HUES48 (cell line): ENCODE results near the gene PLK5.

Experiments used
- H3K27ac ChIP-seq: one replicate; pipeline ENCODE4 v1.7.0; 2013; ENCODE audit warnings: low read depth, low read length, inconsistent platforms
- H3K27me3 ChIP-seq: 2 replicates; pipeline ENCODE4 v1.6.1; 2013; ENCODE audit warnings: mild to moderate bottlenecking, low read length; ENCODE audit not compliant: control insufficient read depth, insufficient read depth
- H3K36me3 ChIP-seq: 2 replicates; pipeline ENCODE4 v1.6.1; 2013; ENCODE audit warnings: low read length; ENCODE audit not compliant: control insufficient read depth, insufficient read depth
- H3K4me1 ChIP-seq: 2 replicates; pipeline ENCODE4 v1.6.1; 2013; ENCODE audit warnings: mild to moderate bottlenecking, low read length; ENCODE audit not compliant: control insufficient read depth, insufficient read depth
- H3K4me3 ChIP-seq: 2 replicates; pipeline ENCODE4 v1.5.1; 2013; ENCODE audit warnings: mild to moderate bottlenecking, low read depth, low read length
- H3K9ac ChIP-seq: 2 replicates; pipeline ENCODE4 v1.6.1; 2013; ENCODE audit warnings: mild to moderate bottlenecking, low read depth, low read length, moderate library complexity
- H3K9me3 ChIP-seq: 2 replicates; pipeline ENCODE4 v1.6.1; 2013; ENCODE audit warnings: low read length; ENCODE audit not compliant: control insufficient read depth, insufficient read depth

PLK5 gene

DNA sequence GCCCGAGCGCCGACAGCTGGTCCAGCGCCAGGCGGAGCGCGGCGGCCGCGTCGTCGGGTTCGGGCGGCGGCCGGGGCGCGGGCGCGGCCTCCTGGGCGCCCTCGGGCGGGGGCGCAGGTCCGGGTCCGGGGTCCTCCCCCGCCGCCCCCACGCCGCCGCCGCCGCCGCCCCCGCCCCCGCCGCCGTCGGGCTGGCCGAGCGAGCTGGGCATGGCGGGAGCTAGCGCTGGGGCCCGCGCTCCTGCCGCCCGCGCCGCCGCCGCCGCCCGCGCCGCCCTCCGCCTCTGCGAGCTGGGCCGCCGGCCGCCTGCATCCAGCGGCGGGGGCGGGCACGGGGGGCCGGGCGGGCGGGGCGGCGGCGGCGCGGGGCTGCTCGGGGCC is 44.0 kb downstream of the PLK5 start:
- Histone ChIP-seq H3K4me3 (peak overlapping the region; percentile 91; the same call in 1 of the 2 replicates), H3K9me3 (no peaks in the 10 kb centered on the region), H3K36me3 (peaks cover 11% of the 10 kb centered on the region), H3K27ac (no peak overlapping the region), H3K4me1 (no peaks in the 10 kb centered on the region; the same call in 1 of the 2 replicates), H3K9ac (no peak overlapping the region), H3K27me3 (peaks cover 22% of the 10 kb centered on the region)

DNA sequence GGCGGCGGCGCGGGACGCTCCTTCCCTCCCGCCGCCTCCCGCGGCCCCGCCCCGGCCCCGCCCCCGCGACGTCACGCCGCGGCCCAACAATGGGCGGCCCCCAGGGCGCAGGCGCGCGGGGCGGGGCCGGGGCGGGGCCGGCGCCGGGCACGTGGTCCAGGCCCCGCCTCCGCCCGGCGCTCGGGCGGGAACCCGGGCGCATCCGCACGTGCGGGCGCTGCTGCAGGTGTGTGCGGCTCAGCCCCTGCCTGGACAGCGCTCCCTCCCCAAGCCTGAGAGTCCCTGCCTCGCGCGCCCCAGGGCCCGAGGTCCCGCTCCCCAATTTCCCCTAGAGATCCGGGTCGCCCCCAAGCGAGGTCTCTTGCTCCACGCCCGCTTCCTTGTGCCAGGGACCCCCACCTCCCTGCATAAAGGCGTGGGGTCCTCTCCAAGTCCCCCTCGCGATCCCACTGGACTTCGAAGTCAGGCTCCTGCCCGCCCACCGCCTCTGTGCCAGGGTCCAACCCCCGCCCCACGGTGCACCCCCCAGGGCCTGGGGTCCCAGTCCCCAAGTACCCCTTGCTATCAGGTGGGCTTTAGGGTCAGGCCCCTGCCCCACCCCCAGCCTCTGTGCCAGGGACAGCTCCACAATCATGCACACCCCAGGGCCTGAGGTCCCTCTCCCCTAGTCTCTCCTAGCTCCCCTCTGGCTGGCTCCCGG is 44.6 kb downstream of the PLK5 start, which contains the start of gene MEX3D:
TSS of gene MEX3D (minus strand) at position 6 of the 700 bp plus-strand sequence. CDS start 267 bp downstream, outside the sequence.
- H3K4me3 ChIP-seq: peak within 1 kb of the TSS; percentile 91
- H3K27ac ChIP-seq: peak within 1 kb of the TSS; percentile 97
- H3K27me3 ChIP-seq: peaks cover 22% of the 10 kb centered on the region
- peak within 1 kb of the TSS; percentile 98 for H3K9ac ChIP-seq
- peaks cover 6% of the 10 kb centered on the region for H3K36me3 ChIP-seq
- H3K4me1 ChIP-seq: no peaks in the 10 kb centered on the region; the same call in 1 of the 2 replicates
- H3K9me3 ChIP-seq: no peaks in the 10 kb centered on the region

DNA sequence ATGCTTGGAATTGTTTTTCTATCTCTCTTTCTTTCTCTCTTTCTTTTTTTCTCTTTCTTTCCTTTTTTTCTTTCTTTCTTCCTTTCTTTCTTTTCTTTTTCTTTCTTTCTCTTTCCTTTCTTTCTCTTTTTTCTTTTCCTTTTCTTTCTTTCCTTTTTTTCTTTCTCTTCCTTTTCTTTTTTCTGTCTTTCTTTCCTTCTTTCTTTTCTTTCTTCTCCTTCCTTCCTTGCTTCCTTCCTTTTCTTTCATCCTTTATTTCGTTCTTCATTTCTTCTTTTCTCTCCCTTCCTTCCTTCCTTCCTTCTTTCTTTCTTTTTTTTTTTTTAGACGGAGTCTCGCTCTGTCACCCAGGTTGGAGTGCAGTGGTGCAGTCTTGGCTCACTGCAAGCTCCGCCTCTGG is 46.1 kb downstream of the PLK5 start:
- Histone ChIP-seq H3K36me3 (0 out of 2 replicates have a peak, but pooled peaks cover under 1% of the 10 kb centered on the region), H3K27me3 (peaks cover 22% of the 10 kb centered on the region)

DNA sequence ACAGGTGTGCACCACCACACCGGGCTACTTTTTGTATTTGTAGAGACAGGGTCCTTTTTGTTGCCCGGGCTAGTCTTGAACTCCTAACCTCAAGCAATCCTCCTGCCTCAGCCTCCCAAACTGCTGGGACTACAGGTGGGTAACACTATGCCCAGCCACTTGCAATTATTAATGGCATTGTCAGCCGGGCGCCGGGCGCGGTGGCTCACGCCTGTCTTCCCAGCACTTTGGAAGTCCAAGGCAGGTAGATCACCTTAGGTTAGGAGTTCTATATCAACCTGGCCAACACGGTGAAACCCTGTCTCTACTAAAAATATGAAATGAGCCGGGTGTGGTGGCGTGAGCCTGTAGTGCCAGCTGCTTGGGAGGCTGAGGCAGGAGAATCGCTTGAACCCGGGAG is 47.0 kb downstream of the PLK5 start:
- H3K36me3 ChIP-seq: no peaks in the 10 kb centered on the region
- H3K27ac ChIP-seq: no peak overlapping the region
- peaks cover 22% of the 10 kb centered on the region for H3K27me3 ChIP-seq
- H3K4me3 ChIP-seq: no peak overlapping the region
- no peak overlapping the region for H3K9ac ChIP-seq
- H3K9me3 ChIP-seq: no peaks in the 10 kb centered on the region
- H3K4me1 ChIP-seq: no peaks in the 10 kb centered on the region; the same call in 1 of the 2 replicates

More for the DNA sequence above, 46.1 kb downstream of the PLK5 start:
- Histone ChIP-seq H3K9me3 (no peaks in the 10 kb centered on the region), H3K4me1 (no peaks in the 10 kb centered on the region; the same call in 1 of the 2 replicates), H3K27ac (no peak overlapping the region), H3K9ac (no peak overlapping the region), H3K4me3 (no peak overlapping the region)

DNA sequence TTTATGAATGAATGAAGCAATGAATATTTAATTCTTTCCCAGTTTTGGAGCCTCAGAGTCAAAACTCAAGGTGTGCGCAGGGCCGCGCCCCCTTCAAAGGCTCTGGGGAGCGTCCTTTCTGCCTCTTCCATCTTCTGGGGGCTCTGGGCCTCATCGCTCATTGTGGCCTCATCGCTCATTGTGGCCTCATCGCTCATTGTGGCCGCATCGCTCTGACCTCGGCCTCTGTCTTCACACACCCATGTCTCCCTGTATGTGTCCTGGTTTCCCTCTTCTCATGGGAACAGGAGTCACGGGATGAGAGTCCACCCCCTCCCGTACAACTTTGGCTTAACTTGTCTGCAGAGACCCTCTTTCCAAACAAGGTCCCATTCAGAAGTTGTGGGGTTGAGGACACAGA is 47.5 kb downstream of the PLK5 start:
- Histone ChIP-seq H3K9ac (no peak overlapping the region), H3K4me1 (no peaks in the 10 kb centered on the region), H3K36me3 (peaks cover 2% of the 10 kb centered on the region), H3K27ac (no peak overlapping the region), H3K27me3 (peaks cover 22% of the 10 kb centered on the region), H3K4me3 (no peak overlapping the region), H3K9me3 (no peaks in the 10 kb centered on the region)

DNA sequence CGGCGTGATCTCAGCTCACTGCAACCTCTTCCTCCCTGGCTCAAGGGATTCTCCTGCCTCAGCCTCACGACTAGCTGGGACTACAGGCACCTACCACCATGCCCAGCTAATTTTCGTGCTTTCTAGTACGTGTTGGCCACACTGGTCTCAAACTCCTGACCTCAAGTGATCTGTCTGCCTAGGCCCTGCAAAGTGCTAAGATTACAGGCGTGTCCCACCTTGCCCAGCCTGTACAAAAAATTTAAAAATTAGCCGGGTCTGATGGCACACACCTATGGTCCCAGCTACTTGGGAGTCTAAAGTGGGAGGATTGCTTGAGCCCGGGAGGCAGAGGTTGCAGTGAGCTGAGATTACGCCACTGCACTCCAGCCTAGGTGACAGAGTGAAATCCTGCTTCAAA is 48.9 kb downstream of the PLK5 start:
- Histone ChIP-seq H3K4me1 (no peaks in the 10 kb centered on the region), H3K4me3 (no peak overlapping the region), H3K9ac (no peak overlapping the region), H3K36me3 (peaks cover 16% of the 10 kb centered on the region), H3K27me3 (peaks cover 22% of the 10 kb centered on the region), H3K27ac (no peak overlapping the region), H3K9me3 (no peaks in the 10 kb centered on the region)

DNA sequence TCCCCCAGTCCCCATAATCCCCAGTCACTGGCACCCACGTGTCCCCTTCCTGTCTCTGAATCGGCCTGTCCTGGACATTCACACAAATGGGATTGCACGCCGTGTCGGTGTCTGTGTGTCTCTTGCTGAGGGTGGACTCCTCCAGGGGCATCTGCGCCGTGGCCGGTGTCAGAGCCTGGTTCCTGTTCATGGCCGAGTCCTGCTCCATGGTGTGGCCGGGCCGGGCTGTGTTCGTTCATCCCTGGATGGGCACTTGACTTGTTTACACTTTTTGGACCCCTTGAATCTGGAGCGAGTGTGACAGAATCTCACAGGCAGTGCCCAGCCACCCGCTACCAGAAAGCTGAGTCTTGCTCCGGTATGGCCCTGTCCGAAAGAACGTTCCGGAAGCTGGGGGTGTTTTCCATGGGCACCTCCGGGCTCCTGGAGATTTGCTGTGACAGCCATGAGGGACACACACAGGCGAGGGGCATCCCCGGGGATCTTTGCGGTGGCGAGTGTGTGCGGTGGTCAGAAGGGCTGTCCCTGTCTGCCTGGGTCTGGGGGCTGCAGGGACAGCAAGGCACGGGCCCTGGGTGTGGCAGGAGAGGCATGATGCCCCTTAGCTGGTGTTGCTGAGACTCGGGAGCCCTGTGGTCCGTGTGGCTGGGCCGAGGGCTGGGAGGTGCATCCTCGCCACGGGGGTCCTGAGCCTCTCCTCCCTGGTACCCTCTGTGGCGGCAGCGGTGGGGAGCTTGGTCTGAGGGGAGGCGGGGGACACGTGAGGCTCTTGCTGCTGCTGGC is 50.7 kb downstream of the PLK5 start:
- H3K4me1 ChIP-seq: no peaks in the 10 kb centered on the region
- no peak overlapping the region for H3K9ac ChIP-seq
- peaks cover 31% of the 10 kb centered on the region for H3K36me3 ChIP-seq

DNA sequence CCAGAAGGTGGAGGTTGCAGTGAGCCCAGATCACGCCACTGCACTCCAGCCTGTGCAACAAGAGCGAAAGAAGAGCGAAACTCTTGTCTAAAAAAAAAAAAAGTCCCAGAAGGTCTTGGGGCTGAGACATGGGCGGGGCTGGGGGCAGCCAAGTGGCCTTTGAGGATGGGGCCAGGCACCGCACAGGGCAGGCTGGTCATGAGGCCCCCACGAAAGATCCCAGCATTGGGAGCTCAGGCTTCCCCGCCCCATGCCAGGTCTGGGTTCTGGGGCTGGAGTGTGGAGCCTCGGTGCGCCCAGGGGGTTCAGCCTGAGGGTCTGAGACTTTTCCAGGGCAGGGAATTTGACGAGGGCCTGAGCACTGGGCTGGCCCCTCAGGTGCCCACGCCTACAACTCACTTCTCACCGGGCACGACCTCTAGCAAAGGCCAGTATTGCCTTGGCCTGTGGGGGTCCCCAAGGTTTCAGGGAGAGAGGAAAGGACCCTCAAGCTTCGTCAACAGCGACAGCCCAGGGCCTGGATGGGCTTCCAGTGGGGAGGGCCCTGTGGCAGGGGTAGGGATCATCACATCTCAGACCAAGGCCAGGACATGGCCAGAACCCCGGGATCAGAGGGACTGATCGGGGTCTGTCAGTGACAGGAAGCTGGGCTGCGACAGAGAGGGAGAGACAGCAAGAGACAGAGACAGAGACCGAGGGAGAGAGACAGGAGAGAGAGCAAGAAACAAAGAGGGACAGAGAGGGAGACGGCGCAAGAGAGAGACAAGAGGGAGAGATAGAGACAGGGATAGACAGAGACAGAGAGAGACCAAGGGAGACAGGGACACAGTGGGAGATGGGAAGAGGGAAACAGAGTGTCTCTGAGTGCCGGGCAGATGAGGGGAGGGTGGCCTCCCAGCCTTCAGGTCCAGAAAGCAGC is 51.7 kb downstream of the PLK5 start:
- H3K36me3 ChIP-seq: peaks cover 42% of the 10 kb centered on the region
- no peak overlapping the region for H3K4me3 ChIP-seq
- H3K9me3 ChIP-seq: no peaks in the 10 kb centered on the region
- no peak overlapping the region for H3K9ac ChIP-seq
- peaks cover 1% of the 10 kb centered on the region; the same call in 1 of the 2 replicates for H3K27me3 ChIP-seq
- H3K27ac ChIP-seq: no peak overlapping the region
- H3K4me1 ChIP-seq: no peaks in the 10 kb centered on the region

More for the DNA sequence above, 50.7 kb downstream of the PLK5 start:
- Histone ChIP-seq H3K27me3 (peaks cover 10% of the 10 kb centered on the region), H3K27ac (no peak overlapping the region), H3K4me3 (no peak overlapping the region), H3K9me3 (no peaks in the 10 kb centered on the region)

DNA sequence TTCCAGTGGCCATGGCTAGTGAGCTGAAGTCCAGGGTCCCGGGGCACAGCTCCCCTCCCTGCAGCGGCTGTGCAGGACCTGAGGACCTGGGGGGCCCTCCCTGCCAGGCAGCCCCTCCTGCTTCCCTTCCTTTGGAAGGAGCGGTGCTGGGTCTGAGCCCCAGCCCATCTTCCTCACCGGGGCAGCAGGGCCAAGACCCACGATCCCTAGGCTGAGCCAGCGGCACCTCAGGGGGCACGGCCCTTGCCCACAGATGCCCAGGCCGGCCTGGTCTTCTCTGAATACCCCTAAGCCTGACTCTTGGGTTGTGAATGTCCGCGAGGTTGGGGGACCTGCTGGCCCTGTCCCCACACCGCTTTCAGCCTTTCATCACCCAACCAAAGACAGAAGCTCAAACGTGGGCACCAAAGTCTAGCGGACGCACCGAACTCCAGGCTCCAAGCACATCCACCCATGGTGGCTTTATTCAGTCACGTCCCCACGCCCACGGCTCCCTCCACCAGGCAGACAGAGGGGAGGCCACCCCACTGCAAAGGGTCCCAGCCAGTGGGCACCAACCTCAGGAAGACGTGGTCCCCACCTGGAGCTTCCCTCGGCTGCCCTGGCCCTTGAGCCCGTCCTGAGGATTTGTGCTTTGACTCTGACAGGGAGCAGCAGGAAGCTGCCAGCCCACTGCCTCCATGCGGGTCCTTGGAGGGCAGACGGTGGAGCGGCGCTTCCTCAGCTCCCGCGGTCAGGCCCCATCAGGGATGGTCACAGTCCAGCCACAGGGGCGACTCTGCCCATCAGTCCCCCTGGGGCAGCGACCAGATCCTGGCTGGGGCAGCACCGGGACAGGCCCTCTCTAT is 52.6 kb downstream of the PLK5 start:
- Histone ChIP-seq H3K27ac (no peak overlapping the region), H3K27me3 (no peaks in the 10 kb centered on the region), H3K9me3 (no peaks in the 10 kb centered on the region), H3K36me3 (peaks cover 51% of the 10 kb centered on the region), H3K4me3 (no peak overlapping the region), H3K4me1 (no peaks in the 10 kb centered on the region), H3K9ac (no peak overlapping the region)
